ENCODE measurements around the gene DLGAP4.

DLGAP4 gene

GRCh38 chr20:36538026-36538722 is 232.0 kb downstream of the DLGAP4 start:
- no peak overlapping the region for H3K4me3 ChIP-seq (ENCODE audit: low read length)
- peaks cover 4% of the 10 kb centered on the region for H3K4me1 ChIP-seq (ENCODE audit: insufficient read depth, low read length)
- no peaks in the 10 kb centered on the region for H3K27me3 ChIP-seq (ENCODE audit: insufficient read depth, low read length)
- no peaks in the 10 kb centered on the region for H3K36me3 ChIP-seq (ENCODE audit: insufficient read depth, low read length)
- no peak overlapping the region for H2AFZ ChIP-seq (ENCODE audit: low read depth, low read length)
- H3K9me3 ChIP-seq (ENCODE audit: low read length), result no peaks in the 10 kb centered on the region

GRCh38 chr20:36540551-36541211 is 234.5 kb downstream of the DLGAP4 start:
- Histone ChIP-seq H3K4me3 (ENCODE audit: low read length) (no peak overlapping the region), H3K36me3 (ENCODE audit: insufficient read depth, low read length) (no peaks in the 10 kb centered on the region), H2AFZ (ENCODE audit: low read depth, low read length) (no peak overlapping the region), H3K4me1 (ENCODE audit: insufficient read depth, low read length) (peaks cover 4% of the 10 kb centered on the region), H3K27me3 (ENCODE audit: insufficient read depth, low read length) (no peaks in the 10 kb centered on the region), H3K9me3 (ENCODE audit: low read length) (no peaks in the 10 kb centered on the region)

- Histone ChIP-seq H3K27me3 (ENCODE audit: insufficient read depth, low read length) (no peaks in the 10 kb centered on the region), H2AFZ (ENCODE audit: low read depth, low read length) (no peak within 1 kb of the TSS), H3K4me1 (ENCODE audit: insufficient read depth, low read length) (peaks cover 4% of the 10 kb centered on the region), H3K4me3 (ENCODE audit: low read length) (no peak within 1 kb of the TSS), H3K36me3 (ENCODE audit: insufficient read depth, low read length) (no peaks in the 10 kb centered on the region), H3K9me3 (ENCODE audit: low read length) (no peaks in the 10 kb centered on the region)
Measured at GRCh38 chr20:36541227-36541767, 235.2 kb downstream of the DLGAP4 start, which contains the start of gene MYL9. Gene MYL9 (plus strand): TSS chr20:36541519. CDS start chr20:36544885, 3,366 bp downstream.

- H3K9me3 ChIP-seq (ENCODE audit: low read length), result no peaks in the 10 kb centered on the region
- H3K4me3 ChIP-seq (ENCODE audit: low read length), result no peak overlapping the region
- no peak overlapping the region for H2AFZ ChIP-seq (ENCODE audit: low read depth, low read length)
- H3K36me3 ChIP-seq (ENCODE audit: insufficient read depth, low read length), result no peaks in the 10 kb centered on the region
- peaks cover 4% of the 10 kb centered on the region for H3K4me1 ChIP-seq (ENCODE audit: insufficient read depth, low read length)
- H3K27me3 ChIP-seq (ENCODE audit: insufficient read depth, low read length), result no peaks in the 10 kb centered on the region
Measured at GRCh38 chr20:36541768-36542488, 235.8 kb downstream of the DLGAP4 start.

- Histone ChIP-seq H3K4me1 (ENCODE audit: insufficient read depth, low read length) (peaks cover 4% of the 10 kb centered on the region), H3K9me3 (ENCODE audit: low read length) (no peaks in the 10 kb centered on the region), H2AFZ (ENCODE audit: low read depth, low read length) (no peak overlapping the region), H3K36me3 (ENCODE audit: insufficient read depth, low read length) (no peaks in the 10 kb centered on the region), H3K4me3 (ENCODE audit: low read length) (no peak overlapping the region), H3K27me3 (ENCODE audit: insufficient read depth, low read length) (no peaks in the 10 kb centered on the region)
Measured at GRCh38 chr20:36542516-36543183, 236.5 kb downstream of the DLGAP4 start.

- Histone ChIP-seq H2AFZ (ENCODE audit: low read depth, low read length) (no peak overlapping the region), H3K27me3 (ENCODE audit: insufficient read depth, low read length) (no peaks in the 10 kb centered on the region), H3K9me3 (ENCODE audit: low read length) (no peaks in the 10 kb centered on the region), H3K4me1 (ENCODE audit: insufficient read depth, low read length) (peaks cover 4% of the 10 kb centered on the region), H3K36me3 (ENCODE audit: insufficient read depth, low read length) (no peaks in the 10 kb centered on the region), H3K4me3 (ENCODE audit: low read length) (no peak overlapping the region)
Measured at GRCh38 chr20:36543184-36544133, 237.3 kb downstream of the DLGAP4 start.

- no peaks in the 10 kb centered on the region for H3K9me3 ChIP-seq (ENCODE audit: low read length)
- H3K4me3 ChIP-seq (ENCODE audit: low read length), result no peak overlapping the region
- peaks cover 4% of the 10 kb centered on the region for H3K4me1 ChIP-seq (ENCODE audit: insufficient read depth, low read length)
- H2AFZ ChIP-seq (ENCODE audit: low read depth, low read length), result no peak overlapping the region
- no peaks in the 10 kb centered on the region for H3K27me3 ChIP-seq (ENCODE audit: insufficient read depth, low read length)
- no peaks in the 10 kb centered on the region for H3K36me3 ChIP-seq (ENCODE audit: insufficient read depth, low read length)
Measured at GRCh38 chr20:36544134-36545018, 238.2 kb downstream of the DLGAP4 start.

- Histone ChIP-seq H3K9me3 (ENCODE audit: low read length) (no peaks in the 10 kb centered on the region), H2AFZ (ENCODE audit: low read depth, low read length) (no peak overlapping the region), H3K27me3 (ENCODE audit: insufficient read depth, low read length) (no peaks in the 10 kb centered on the region), H3K36me3 (ENCODE audit: insufficient read depth, low read length) (no peaks in the 10 kb centered on the region), H3K4me3 (ENCODE audit: low read length) (no peak overlapping the region), H3K4me1 (ENCODE audit: insufficient read depth, low read length) (peaks cover 4% of the 10 kb centered on the region)
Measured at GRCh38 chr20:36546111-36546736, 240.1 kb downstream of the DLGAP4 start.

GRCh38 chr20:36547186-36548005 is 241.3 kb downstream of the DLGAP4 start:
- no peaks in the 10 kb centered on the region for H3K9me3 ChIP-seq (ENCODE audit: low read length)
- no peak overlapping the region for H2AFZ ChIP-seq (ENCODE audit: low read depth, low read length)
- no peaks in the 10 kb centered on the region for H3K36me3 ChIP-seq (ENCODE audit: insufficient read depth, low read length)
- no peak overlapping the region for H3K4me3 ChIP-seq (ENCODE audit: low read length)
- H3K4me1 ChIP-seq (ENCODE audit: insufficient read depth, low read length), result peaks cover 4% of the 10 kb centered on the region
- H3K27me3 ChIP-seq (ENCODE audit: insufficient read depth, low read length), result no peaks in the 10 kb centered on the region

- Histone ChIP-seq H3K9me3 (ENCODE audit: low read length) (no peaks in the 10 kb centered on the region), H3K4me3 (ENCODE audit: low read length) (no peak overlapping the region), H3K27me3 (ENCODE audit: insufficient read depth, low read length) (no peaks in the 10 kb centered on the region), H2AFZ (ENCODE audit: low read depth, low read length) (no peak overlapping the region), H3K36me3 (ENCODE audit: insufficient read depth, low read length) (no peaks in the 10 kb centered on the region), H3K4me1 (ENCODE audit: insufficient read depth, low read length) (no peaks in the 10 kb centered on the region)
Measured at GRCh38 chr20:36548006-36548315, 241.8 kb downstream of the DLGAP4 start.
